NOMO-1 (cell line): ENCODE measurements around the gene ZNF197.
"Not testable (repeated sequence)": the region's sequence is repeated elsewhere in the genome, so short reads cannot be mapped to it uniquely, and the experiment has no call there.

ENCODE experiments used
- DNase-seq, 2 experiments: peaks; one replicate each; lab custom pipeline; 2025; ENCODE audit not compliant: unreplicated experiment in 2 of 2; lab: John Stamatoyannopoulos, UW

The ZNF197 gene

GRCh38 chr3:44624749-44625480 lies at the start of gene ZNF197:
Gene ZNF197, plus strand, starts transcription at chr3:44625036. Its CDS starts 4,119 bp downstream, at chr3:44629155.
- DNase-seq: peak; percentile 52 to 65

- DNase-seq: no peak
Measured at GRCh38 chr3:44576613-44577012, 48.2 kb upstream of the ZNF197 start.

DNA sequence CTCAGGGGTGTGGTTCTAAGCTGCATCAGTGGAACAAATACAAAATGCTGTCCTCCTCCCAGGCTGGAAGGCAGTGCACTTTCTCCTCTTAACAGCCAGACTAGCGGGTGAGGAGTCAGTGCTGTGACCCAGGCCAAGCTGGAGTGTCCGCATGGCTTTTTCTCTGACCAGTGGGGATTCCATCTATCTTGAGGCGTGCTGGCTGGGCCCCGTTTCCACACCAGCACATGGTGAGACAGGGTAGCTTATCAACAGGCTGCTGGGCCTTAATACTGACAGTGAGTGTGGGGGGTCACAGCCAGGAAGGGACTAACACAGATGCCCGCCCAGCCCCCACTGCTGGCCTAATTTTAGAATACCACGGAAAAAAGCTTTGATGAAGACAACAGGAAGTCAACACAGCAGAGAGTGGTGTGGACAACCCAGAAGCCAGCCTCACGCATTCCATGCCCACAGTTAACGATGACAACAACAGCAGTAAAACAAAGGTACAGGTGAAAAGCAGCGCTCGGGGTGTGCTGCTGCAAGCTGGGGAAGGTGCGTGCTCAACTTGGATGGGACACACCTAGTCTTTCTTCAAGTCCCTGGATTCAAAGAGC lies 47.4 kb upstream of the ZNF197 start:
- DNase-seq: not testable (repeated sequence)

DNA sequence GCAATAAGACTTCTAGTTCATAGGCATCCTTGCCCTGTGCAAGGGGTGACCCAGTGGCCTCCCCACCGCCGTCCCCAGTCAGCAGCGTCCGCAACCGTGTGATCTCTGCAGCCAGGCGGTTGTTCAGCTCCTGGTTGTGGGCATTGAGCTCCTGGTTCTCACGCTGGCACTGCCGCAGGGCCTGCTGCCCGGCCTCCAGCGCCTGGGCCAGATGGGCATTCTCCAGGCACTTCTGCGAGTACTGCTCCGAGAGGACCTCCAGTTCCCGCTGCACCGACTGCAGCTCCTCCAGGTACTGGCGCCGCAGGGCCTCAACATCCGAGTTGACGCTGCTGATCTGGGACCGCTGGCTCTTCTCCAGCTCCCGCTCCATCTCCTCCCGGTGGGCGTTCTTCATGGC lies 46.5 kb upstream of the ZNF197 start:
- DNase-seq: not testable (repeated sequence)

GRCh38 chr3:44578924-44579515 lies 45.8 kb upstream of the ZNF197 start:
- DNase-seq: not testable (repeated sequence)

- not testable (repeated sequence) for DNase-seq
Measured at GRCh38 chr3:44579749-44580148, 45.1 kb upstream of the ZNF197 start.

DNA sequence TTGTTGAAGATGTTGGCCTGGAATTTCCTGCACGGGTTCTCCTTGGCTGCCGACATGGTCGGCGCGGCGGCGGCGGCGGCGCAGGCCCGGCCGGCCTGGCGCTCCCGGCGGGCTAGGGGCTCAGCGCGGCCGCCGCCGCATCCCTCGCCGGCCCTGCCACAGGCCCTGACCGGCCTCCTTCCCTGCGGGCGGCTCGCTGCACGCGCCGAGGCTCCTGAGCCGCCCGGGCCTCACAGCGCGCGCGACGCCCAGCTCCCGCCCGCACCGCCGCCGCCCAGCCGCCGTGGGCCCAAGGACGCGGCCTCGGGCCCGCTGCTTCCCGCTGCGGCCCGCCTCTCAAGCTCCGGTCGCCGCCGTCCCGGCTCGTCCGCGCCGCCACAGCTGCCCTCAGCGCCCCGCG lies 43.9 kb upstream of the ZNF197 start:
- DNase-seq: not testable (repeated sequence)

- DNase-seq: peak; percentile 14 to 26
Measured at GRCh38 chr3:44584646-44585501, 40.0 kb upstream of the ZNF197 start, which contains the start of gene ZNF660. Gene ZNF660, plus strand, starts transcription at chr3:44584964. Its CDS starts 9,230 bp downstream, at chr3:44594194.

DNA sequence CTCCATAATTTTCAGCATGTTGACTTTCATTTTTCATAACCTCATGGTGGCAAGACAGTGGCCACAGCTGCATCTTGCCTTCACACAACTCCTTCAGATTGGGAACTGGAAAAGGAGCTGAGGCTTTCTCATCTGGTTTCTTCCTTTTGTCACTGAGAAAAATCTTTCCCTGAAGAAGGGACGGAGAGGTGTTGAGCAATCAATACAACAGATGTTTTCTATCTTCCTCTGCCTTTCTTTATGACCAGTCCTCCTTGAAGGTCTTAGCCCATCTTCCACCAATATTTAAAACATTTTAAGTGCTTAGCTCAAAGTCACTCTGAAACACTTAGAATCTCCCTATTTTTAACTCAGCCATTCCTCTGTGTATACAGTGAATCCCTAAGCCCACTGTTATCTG lies 28.2 kb upstream of the ZNF197 start:
- DNase-seq: no peak

DNA sequence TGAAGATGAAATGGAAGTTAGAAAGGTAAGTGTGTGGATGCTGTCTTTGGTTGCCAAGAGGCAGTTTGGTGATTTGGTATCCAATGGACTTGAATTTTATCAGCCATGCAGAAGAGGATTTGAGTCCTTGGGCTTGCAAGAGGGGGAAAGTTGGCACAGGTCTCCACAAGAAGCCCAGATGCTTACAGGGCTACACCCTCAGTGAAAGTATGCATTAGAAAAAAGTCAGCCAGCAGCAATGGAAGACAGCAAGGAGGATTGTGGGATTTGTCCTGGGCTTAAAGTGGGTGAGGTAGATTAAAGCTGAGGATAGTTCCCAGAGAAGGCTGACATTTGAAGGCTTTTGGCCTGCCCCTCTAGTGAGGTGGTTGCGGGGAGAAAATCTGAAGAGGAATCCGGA lies 23.1 kb upstream of the ZNF197 start:
- no peak for DNase-seq

DNA sequence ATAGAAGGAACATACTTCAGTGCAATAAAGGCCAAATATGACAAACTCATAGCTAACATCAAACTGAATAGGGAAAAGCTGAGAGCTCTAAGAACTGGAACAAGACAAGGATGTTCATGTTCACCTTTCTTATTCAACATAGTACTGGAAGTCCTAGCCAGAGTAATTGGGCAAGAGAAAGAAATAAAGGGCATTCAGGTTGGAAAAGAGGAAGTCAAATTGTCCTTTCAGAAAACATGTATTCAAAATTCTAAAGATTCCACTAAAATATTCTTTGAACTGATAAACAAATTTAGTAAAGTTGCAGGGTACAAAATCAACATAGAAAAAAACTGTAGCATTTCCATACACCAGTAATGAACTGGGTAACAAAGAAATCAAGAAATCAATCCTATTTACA lies 12.2 kb upstream of the ZNF197 start:
- no peak for DNase-seq

GRCh38 chr3:44628716-44629115 lies 3.9 kb downstream of the ZNF197 start:
- DNase-seq: no peak

GRCh38 chr3:44632193-44632592 lies 7.4 kb downstream of the ZNF197 start:
- no peak for DNase-seq

DNA sequence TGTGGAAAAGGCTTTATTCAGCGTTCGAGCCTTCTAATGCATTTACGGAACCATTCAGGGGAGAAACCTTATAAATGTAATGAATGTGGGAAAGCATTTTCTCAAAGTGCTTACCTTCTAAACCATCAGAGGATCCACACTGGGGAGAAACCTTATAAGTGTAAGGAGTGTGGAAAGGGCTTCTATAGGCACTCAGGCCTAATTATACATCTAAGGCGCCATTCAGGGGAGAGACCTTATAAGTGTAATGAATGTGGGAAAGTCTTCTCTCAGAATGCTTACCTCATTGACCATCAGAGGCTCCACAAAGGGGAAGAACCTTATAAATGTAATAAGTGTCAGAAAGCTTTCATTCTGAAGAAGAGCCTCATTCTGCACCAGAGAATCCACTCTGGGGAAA lies 17.5 kb downstream of the ZNF197 start:
- DNase-seq: no peak

- no peak for DNase-seq
Measured at GRCh38 chr3:44643024-44643423, 18.2 kb downstream of the ZNF197 start.

DNA sequence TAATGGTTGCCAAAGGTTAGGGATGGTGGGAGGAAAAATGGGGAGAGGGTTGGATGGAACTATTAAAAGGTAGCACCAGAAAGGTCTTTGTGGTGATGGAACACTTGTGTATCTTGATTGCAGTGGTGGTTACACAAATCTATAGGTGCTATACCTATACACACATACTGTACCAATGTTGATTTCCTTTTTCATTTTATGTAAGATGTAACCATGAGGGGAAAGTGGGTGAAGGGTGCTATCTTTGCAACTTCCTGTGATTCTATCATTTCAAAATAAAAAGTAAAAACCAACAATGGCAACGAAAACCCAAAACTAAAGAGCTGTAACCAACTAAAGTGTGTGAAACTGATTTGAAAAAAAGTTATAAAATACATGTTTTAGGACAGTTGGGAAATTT lies 22.9 kb downstream of the ZNF197 start:
- DNase-seq: no peak

DNA sequence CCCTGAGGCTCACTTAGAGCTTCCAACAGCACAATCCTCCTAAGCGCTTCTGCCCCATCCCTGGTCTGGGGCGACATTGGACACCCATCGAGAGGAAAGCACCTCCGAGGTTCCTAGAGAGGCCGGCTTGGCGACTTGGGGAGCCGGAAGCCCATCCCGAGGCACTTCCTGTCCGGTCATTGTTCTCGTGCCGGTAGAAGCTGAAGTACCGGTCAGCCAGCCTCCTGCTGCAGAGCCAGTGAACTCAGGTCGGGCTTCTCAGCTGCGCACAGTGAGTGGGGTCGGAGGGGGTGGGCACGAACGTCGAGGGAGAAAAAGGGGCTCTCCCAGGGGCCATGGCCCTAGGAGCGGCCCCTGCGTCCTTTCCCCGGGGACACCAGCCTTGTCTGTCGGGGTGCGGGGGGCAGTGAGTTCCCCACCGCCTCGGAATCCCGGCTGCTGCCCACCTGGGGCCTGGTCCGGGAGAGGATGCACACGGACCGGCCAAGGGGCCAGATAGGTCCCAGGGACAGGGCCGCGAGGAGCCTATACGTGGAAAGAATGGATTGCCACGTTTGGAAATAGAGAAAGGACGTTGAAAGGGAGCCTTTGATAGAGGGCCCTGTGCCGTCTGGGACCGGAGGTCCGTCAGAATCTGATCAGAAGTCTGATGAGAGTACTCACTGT lies 23.9 kb downstream of the ZNF197 start, which contains the start of gene ZNF35:
Gene ZNF35, plus strand, starts transcription at position 169 of the 666 bp plus-strand sequence. CDS start 2,336 bp downstream, outside the sequence.
- peak; percentile 72 to 77 for DNase-seq

- DNase-seq: no peak
Measured at GRCh38 chr3:44649709-44650108, 24.9 kb downstream of the ZNF197 start.

GRCh38 chr3:44654039-44654438 lies 29.2 kb downstream of the ZNF197 start:
- no peak for DNase-seq

DNA sequence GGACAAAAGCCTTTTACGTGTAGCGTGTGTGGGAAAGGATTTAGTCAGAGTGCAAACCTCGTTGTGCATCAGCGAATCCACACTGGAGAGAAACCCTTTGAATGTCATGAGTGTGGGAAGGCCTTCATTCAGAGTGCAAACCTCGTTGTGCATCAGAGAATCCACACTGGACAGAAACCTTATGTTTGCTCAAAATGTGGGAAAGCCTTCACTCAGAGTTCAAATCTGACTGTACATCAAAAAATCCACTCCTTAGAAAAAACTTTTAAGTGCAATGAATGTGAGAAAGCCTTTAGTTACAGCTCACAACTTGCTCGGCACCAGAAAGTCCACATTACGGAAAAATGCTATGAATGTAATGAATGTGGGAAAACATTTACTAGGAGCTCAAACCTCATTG lies 34.2 kb downstream of the ZNF197 start:
- DNase-seq: no peak
